CD14-positive monocyte (primary cell): Measurements from ENCODE around the gene PTPRN2. TPM values are rescaled to one million over a fixed set of nuclear protein-coding genes. Genes with fewer than 3 reads are reported as not detected.

Experiments used
- DNase-seq, 3 donors: peaks; one replicate each; pipeline ENCODE4 v3.0.0-alpha.2; 2011 to 2022
- H2AFZ ChIP-seq: 2 replicates; pipeline ENCODE4 v1.6.0; 2012; ENCODE audit warnings: mild to moderate bottlenecking, low read depth, low read length, inconsistent platforms; ENCODE audit not compliant: insufficient read depth, poor library complexity, severe bottlenecking
- H3K27ac ChIP-seq, 2 donors: 1 replicate in 1 of 2; 2 replicates in 1 of 2; pipeline ENCODE4 v1.5.1; 2012 to 2013; ENCODE audit warnings: low read length in 2 of 2, control low read depth in 1 of 2, inconsistent platforms in 1 of 2, low read depth in 1 of 2, mild to moderate bottlenecking in 1 of 2
- H3K27me3 ChIP-seq, 2 donors: one replicate each; pipeline versions ENCODE4 v1.6.0 to v1.6.1; 2011 to 2013; ENCODE audit warnings: low read length in 2 of 2; ENCODE audit not compliant: control insufficient read depth in 2 of 2, insufficient read depth in 2 of 2
- H3K36me3 ChIP-seq, 2 donors: replicated peaks in 1 of 2; 1 replicate in 1 of 2; 2 replicates in 1 of 2; pipeline versions ENCODE4 v1.5.1 to v1.6.1; 2012 to 2013; ENCODE audit warnings: low read length in 2 of 2, control low read depth in 1 of 2, inconsistent platforms in 1 of 2, mild to moderate bottlenecking in 1 of 2; ENCODE audit not compliant: insufficient read depth in 2 of 2, control insufficient read depth in 1 of 2
- H3K4me1 ChIP-seq, 2 donors: 1 replicate in 1 of 2; 2 replicates in 1 of 2; pipeline versions ENCODE4 v1.5.1 to v1.6.1; 2012 to 2013; ENCODE audit warnings: low read length in 2 of 2, control low read depth in 1 of 2, inconsistent platforms in 1 of 2, mild to moderate bottlenecking in 1 of 2, moderate library complexity in 1 of 2; ENCODE audit not compliant: insufficient read depth in 2 of 2, control insufficient read depth in 1 of 2
- H3K4me2 ChIP-seq: replicated peaks from 2 replicates; pipeline ENCODE3; 2012; ENCODE audit warnings: low read length, moderate library complexity, mild to moderate bottlenecking; ENCODE audit not compliant: poor library complexity, severe bottlenecking; ENCODE audit errors: extremely low read depth
- H3K4me3 ChIP-seq, 3 experiments: fragments of 200-600 bp in 1 of 3; sonication (generic) in 1 of 3; replicated peaks in 1 of 3; 1 replicate in 2 of 3; 2 replicates in 1 of 3; pipeline ENCODE4 v1.5.1; 2011 to 2013; ENCODE audit warnings: low read length in 3 of 3, mild to moderate bottlenecking in 3 of 3, control low read depth in 2 of 3, low read depth in 2 of 3, inconsistent platforms in 1 of 3, moderate library complexity in 1 of 3
- H3K79me2 ChIP-seq: 2 replicates; pipeline ENCODE4 v1.6.0; 2012; ENCODE audit warnings: mild to moderate bottlenecking, control low read depth, inconsistent platforms, low read length, moderate library complexity; ENCODE audit not compliant: insufficient read depth
- H3K9ac ChIP-seq: 2 replicates; pipeline ENCODE4 v1.6.0; 2017; ENCODE audit warnings: low read length, mild to moderate bottlenecking; ENCODE audit not compliant: insufficient read depth, poor library complexity, severe bottlenecking
- H3K9me3 ChIP-seq, 2 donors: replicated peaks in 1 of 2; 1 replicate in 1 of 2; 2 replicates in 1 of 2; pipeline versions ENCODE4 v1.5.1 to v1.6.1; 2012 to 2013; ENCODE audit warnings: low read length in 2 of 2, control low read depth in 1 of 2; ENCODE audit not compliant: control insufficient read depth in 1 of 2, insufficient read depth in 1 of 2
- H4K20me1 ChIP-seq: 2 replicates; pipeline ENCODE4 v1.6.0; 2012; ENCODE audit warnings: mild to moderate bottlenecking, low read length, control low read depth, moderate library complexity; ENCODE audit not compliant: insufficient read depth
- H3K27ac Mint-ChIP-seq, 7 donors: one replicate each; pipeline ENCODE4 v1.8.0; 2020; ENCODE audit warnings: mild to moderate bottlenecking in 7 of 7, mixed read lengths in 7 of 7, moderate library complexity in 6 of 7, inconsistent platforms in 2 of 7
- H3K27me3 Mint-ChIP-seq, 3 donors: one replicate each; pipeline ENCODE4 v1.8.0; 2021 to 2022; ENCODE audit warnings: low read depth in 3 of 3, mild to moderate bottlenecking in 3 of 3, mixed read lengths in 3 of 3, moderate library complexity in 3 of 3, inconsistent platforms in 1 of 3
- H3K36me3 Mint-ChIP-seq, 2 donors: one replicate each; pipeline ENCODE4 v1.8.0; 2020; ENCODE audit warnings: mixed read lengths in 2 of 2, inconsistent platforms in 1 of 2, mild to moderate bottlenecking in 1 of 2
- H3K4me1 Mint-ChIP-seq: one replicate; pipeline ENCODE4 v1.8.0; 2020; ENCODE audit warnings: mild to moderate bottlenecking, mixed read lengths
- H3K4me3 Mint-ChIP-seq, 2 donors: one replicate each; pipeline ENCODE4 v1.8.0; 2020; ENCODE audit warnings: mild to moderate bottlenecking in 2 of 2, mixed read lengths in 2 of 2, moderate library complexity in 1 of 2
- H3K9me3 Mint-ChIP-seq, 7 donors: one replicate each; pipeline ENCODE4 v1.8.0; 2020 to 2022; ENCODE audit warnings: mixed read lengths in 7 of 7, mild to moderate bottlenecking in 6 of 7, moderate library complexity in 6 of 7, inconsistent platforms in 2 of 7
- WGBS: methylation state at CpG from one replicate; pipeline ENCODE4 v1.1.5; 2013; ENCODE audit warnings: missing lambda C conversion rate; ENCODE audit not compliant: insufficient coverage; 5-methylcytosine and 5-hydroxymethylcytosine counted together
- intact Hi-C, 2 donors: fragments of 100-400 bp; cut with micrococcal nuclease; formaldehyde crosslinking; loops; one replicate each; pipeline versions ENCODE4 v1.15.0 to v1.15.1; 2023
- polyA plus RNA-seq, 3 donors: library from polyadenylated mRNA; depleted of rRNA in 1 of 3; unstranded in 2 of 3; stranded (reverse) in 1 of 3; fragments of 300-500 nt in 2 of 3; fragments of >200 nt in 1 of 3; fragmentation: Illumina TruSeq in 2 of 3; gene quantifications; 1 replicate in 2 of 3; 2 replicates in 1 of 3; pipeline ENCODE4 v1.2.3, GENCODE V29; 2012 to 2021
- TF ChIP-seq, protein P1 (sequence below): fragments of 200-600 bp; IDR thresholded peaks from one replicate; pipeline ENCODE4 v1.8.0; 2022; ENCODE audit warnings: antibody characterized with exemption, mild to moderate bottlenecking

Gene PTPRN2
- polyA plus RNA-seq, 3 donors = 0.25 to 1.4 (median 0.97) TPM

DNA sequence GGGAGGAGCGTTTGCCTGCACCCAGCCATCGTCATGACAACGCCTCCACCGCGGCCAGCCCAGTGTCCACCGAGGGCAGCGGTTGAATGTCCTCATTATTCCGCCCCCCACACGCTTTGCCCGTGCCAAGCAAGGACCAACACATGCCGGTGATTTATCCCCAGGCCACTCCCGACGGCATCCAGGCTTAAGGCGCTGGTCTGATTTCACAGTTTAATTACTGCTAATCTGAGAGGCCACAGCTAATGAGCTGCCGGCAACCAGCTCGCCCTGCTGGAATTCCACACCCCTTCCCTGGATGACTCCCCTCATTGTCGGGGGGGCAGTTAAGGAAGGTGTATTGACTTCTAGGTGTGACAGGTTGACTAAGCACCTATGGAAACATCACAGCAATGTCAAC, 818.5 kb downstream of the PTPRN2 start:
- Mint-ChIP-seq H3K4me3 (no peak overlapping the region), H3K4me1 (peaks cover 4% of the 10 kb centered on the region), H3K27me3 (peaks cover 8 to 12% (median 12%) of the 10 kb centered on the region in 3 donors), H3K36me3 (no peaks in the 10 kb centered on the region), H3K27ac (no peak overlapping the region), H3K9me3 (peaks cover 17 to 31% (median 24%) of the 10 kb centered on the region in 7 donors)
- H3K9me3 ChIP-seq = peaks cover 14 to 18% of the 10 kb centered on the region in 2 donors
- H3K4me1 ChIP-seq = peaks cover 0 to 4% of the 10 kb centered on the region in 2 donors
- H3K36me3 ChIP-seq = no peaks in the 10 kb centered on the region
- H3K4me3 ChIP-seq = no peak overlapping the region
- H3K27ac ChIP-seq = no peak overlapping the region
- intact Hi-C loops = loop anchor here in 1 of 2 donors (10.0 kb wide), 1 partner anchor 106 kb away; no protein-coding TSS in a partner anchor
- H3K4me2 ChIP-seq = no peak overlapping the region
- no peak overlapping the region for H3K9ac ChIP-seq
- TF ChIP-seq, protein P1, sequence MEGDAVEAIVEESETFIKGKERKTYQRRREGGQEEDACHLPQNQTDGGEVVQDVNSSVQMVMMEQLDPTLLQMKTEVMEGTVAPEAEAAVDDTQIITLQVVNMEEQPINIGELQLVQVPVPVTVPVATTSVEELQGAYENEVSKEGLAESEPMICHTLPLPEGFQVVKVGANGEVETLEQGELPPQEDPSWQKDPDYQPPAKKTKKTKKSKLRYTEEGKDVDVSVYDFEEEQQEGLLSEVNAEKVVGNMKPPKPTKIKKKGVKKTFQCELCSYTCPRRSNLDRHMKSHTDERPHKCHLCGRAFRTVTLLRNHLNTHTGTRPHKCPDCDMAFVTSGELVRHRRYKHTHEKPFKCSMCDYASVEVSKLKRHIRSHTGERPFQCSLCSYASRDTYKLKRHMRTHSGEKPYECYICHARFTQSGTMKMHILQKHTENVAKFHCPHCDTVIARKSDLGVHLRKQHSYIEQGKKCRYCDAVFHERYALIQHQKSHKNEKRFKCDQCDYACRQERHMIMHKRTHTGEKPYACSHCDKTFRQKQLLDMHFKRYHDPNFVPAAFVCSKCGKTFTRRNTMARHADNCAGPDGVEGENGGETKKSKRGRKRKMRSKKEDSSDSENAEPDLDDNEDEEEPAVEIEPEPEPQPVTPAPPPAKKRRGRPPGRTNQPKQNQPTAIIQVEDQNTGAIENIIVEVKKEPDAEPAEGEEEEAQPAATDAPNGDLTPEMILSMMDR = no peak
- H3K79me2 ChIP-seq = no peaks in the 10 kb centered on the region
- DNase-seq = no peak
- H2AFZ ChIP-seq = no peak overlapping the region
- WGBS = 83% methylated on average over 13 of the region's 17 CpGs
- peaks cover 0 to 6% of the 10 kb centered on the region in 2 donors for H3K27me3 ChIP-seq
- H4K20me1 ChIP-seq = no peaks in the 10 kb centered on the region

DNA sequence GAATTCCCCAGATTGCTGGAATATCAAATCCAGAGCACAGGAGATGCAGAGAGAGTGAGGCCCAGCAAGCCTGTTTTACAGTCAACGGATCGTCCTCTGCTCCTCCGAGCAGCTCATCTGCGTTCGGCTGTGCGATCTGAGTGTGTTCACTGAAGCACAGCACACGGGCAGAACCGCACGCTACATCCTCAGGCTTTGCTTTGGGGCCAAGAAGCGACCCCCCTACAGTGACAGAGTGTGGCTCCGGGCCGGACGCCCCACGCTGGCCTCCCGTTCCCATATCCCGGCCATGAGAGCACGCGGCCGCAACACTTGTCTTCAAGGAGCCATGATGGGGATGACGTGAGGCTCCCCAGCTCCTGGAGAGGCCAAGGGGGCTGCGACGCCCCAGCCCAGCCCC, 819.4 kb downstream of the PTPRN2 start:
- intact Hi-C loops = loop anchor here in 1 of 2 donors (10.0 kb wide), 1 partner anchor 107 kb away; no protein-coding TSS in a partner anchor
- WGBS = 88% methylated on average over 22 of the region's 22 CpGs
- Mint-ChIP-seq H3K4me1 (peaks cover 4% of the 10 kb centered on the region), H3K27ac (no peak overlapping the region), H3K9me3 (peaks cover 22 to 33% (median 24%) of the 10 kb centered on the region in 7 donors), H3K36me3 (no peaks in the 10 kb centered on the region), H3K27me3 (peaks cover 8 to 10% (median 8%) of the 10 kb centered on the region in 3 donors), H3K4me3 (peak overlapping the region in 1 of 2 donors; percentile 8)
- Histone ChIP-seq H3K4me3 (no peak overlapping the region), H3K4me2 (no peak overlapping the region), H3K4me1 (peaks cover 0 to 4% of the 10 kb centered on the region in 2 donors), H3K27me3 (peaks cover 0 to 6% of the 10 kb centered on the region in 2 donors), H3K9me3 (peaks cover 18% of the 10 kb centered on the region in 2 donors), H3K9ac (no peak overlapping the region), H3K36me3 (no peaks in the 10 kb centered on the region), H3K27ac (no peak overlapping the region), H4K20me1 (no peaks in the 10 kb centered on the region), H2AFZ (no peak overlapping the region), H3K79me2 (no peaks in the 10 kb centered on the region)
- no peak for DNase-seq
- TF ChIP-seq, protein P1 = no peak
